ENCODE results near the gene RBAK. TPM values are rescaled to one million over a fixed set of nuclear protein-coding genes. Genes with fewer than 3 reads are reported as not detected.
"Not testable (repeated sequence)": the region's sequence is repeated elsewhere in the genome, so short reads cannot be mapped to it uniquely, and the experiment has no call there.

Gene RBAK
- total RNA-seq, 1 donor from 2014 or later = 16.4 TPM

DNA sequence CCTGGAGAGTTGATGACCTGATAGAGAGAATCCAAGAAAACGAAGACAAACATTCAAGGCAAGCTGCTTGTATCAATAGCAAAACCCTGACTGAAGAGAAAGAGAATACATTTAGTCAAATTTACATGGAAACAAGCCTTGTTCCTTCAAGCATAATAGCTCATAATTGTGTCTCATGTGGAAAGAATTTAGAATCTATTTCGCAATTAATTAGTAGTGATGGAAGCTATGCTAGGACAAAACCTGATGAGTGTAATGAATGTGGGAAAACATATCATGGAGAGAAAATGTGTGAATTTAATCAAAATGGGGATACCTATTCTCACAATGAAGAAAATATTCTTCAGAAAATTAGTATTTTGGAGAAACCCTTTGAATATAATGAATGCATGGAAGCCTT, 18.0 kb downstream of the RBAK start:
- TF ChIP-seq CTCF (IDR thresholded peaks at IDR 0.05; ENCODE audit: unreplicated experiment) = no peak
- H3K9me3 Mint-ChIP-seq (ENCODE audit: unreplicated experiment) = peaks cover 74% of the 10 kb centered on the region
- H3K4me3 Mint-ChIP-seq (ENCODE audit: unreplicated experiment) = peak overlapping the region; percentile 92
- H3K36me3 Mint-ChIP-seq (ENCODE audit: low read depth, unreplicated experiment) = peaks cover 97% of the 10 kb centered on the region
- H3K27ac Mint-ChIP-seq (ENCODE audit: unreplicated experiment) = no peak overlapping the region
- no peak for DNase-seq (ENCODE audit: low spot score)
- H3K27me3 Mint-ChIP-seq (ENCODE audit: unreplicated experiment) = peaks cover 10% of the 10 kb centered on the region
- H3K4me1 Mint-ChIP-seq (ENCODE audit: unreplicated experiment) = no peaks in the 10 kb centered on the region

DNA sequence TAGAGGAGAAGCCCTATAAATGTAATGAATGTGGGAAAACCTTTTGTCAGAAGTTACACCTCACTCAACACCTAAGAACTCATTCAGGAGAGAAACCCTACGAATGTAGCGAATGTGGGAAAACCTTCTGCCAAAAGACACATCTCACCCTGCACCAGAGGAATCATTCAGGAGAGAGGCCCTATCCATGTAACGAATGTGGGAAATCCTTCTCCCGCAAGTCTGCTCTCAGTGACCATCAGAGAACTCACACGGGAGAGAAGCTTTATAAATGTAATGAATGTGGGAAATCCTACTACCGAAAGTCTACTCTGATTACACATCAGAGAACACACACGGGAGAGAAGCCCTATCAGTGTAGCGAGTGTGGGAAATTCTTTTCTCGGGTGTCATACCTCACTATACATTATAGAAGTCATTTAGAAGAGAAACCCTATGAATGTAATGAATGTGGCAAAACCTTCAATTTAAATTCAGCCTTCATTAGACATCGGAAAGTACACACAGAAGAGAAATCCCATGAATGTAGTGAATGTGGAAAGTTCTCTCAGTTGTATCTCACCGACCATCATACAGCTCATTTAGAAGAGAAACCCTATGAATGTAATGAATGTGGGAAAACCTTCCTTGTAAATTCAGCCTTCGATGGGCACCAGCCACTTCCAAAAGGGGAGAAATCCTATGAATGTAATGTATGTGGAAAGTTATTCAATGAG, 18.9 kb downstream of the RBAK start:
- DNase-seq (ENCODE audit: low spot score) = no peak
- H3K4me3 Mint-ChIP-seq (ENCODE audit: unreplicated experiment) = peak overlapping the region; percentile 92
- peaks cover 97% of the 10 kb centered on the region for H3K36me3 Mint-ChIP-seq (ENCODE audit: low read depth, unreplicated experiment)
- H3K4me1 Mint-ChIP-seq (ENCODE audit: unreplicated experiment) = no peaks in the 10 kb centered on the region
- H3K27me3 Mint-ChIP-seq (ENCODE audit: unreplicated experiment) = peaks cover 11% of the 10 kb centered on the region
- no peak for TF ChIP-seq CTCF (IDR thresholded peaks at IDR 0.05; ENCODE audit: unreplicated experiment)
- peaks cover 73% of the 10 kb centered on the region for H3K9me3 Mint-ChIP-seq (ENCODE audit: unreplicated experiment)
- no peak overlapping the region for H3K27ac Mint-ChIP-seq (ENCODE audit: unreplicated experiment)

GRCh38 chr7:5065107-5065407, 19.4 kb downstream of the RBAK start:
- Mint-ChIP-seq H3K27me3 (ENCODE audit: unreplicated experiment) (peaks cover 11% of the 10 kb centered on the region), H3K27ac (ENCODE audit: unreplicated experiment) (no peak overlapping the region), H3K9me3 (ENCODE audit: unreplicated experiment) (peaks cover 73% of the 10 kb centered on the region), H3K4me3 (ENCODE audit: unreplicated experiment) (peak overlapping the region; percentile 92), H3K36me3 (ENCODE audit: low read depth, unreplicated experiment) (peaks cover 93% of the 10 kb centered on the region), H3K4me1 (ENCODE audit: unreplicated experiment) (no peaks in the 10 kb centered on the region)
- no peak for TF ChIP-seq CTCF (IDR thresholded peaks at IDR 0.05; ENCODE audit: unreplicated experiment)
- no peak for DNase-seq (ENCODE audit: low spot score)

DNA sequence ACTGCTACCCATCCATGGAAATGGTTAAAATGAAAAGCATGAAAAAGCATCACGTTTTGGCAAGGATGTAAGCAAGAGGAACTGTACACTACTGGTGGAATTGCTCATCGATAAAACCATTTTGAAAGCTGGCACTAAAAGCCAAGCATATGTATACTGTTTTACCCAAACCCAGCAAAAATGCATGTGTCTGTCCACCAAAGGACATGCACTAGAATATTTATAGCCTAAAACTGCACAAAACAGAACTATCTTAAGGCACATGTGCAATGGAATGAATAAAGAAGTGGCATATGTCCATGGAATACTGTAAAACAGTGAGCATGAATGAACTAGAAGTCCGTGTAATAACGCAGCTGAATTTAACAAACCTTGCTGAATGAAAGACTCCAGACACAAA, 22.9 kb downstream of the RBAK start:
- peaks cover 72% of the 10 kb centered on the region for H3K36me3 Mint-ChIP-seq (ENCODE audit: low read depth, unreplicated experiment)
- H3K27ac Mint-ChIP-seq (ENCODE audit: unreplicated experiment) = no peak overlapping the region
- H3K9me3 Mint-ChIP-seq (ENCODE audit: unreplicated experiment) = peaks cover 50% of the 10 kb centered on the region
- TF ChIP-seq CTCF (IDR thresholded peaks at IDR 0.05; ENCODE audit: unreplicated experiment) = no peak
- H3K4me1 Mint-ChIP-seq (ENCODE audit: unreplicated experiment) = no peaks in the 10 kb centered on the region
- peaks cover 15% of the 10 kb centered on the region for H3K27me3 Mint-ChIP-seq (ENCODE audit: unreplicated experiment)
- H3K4me3 Mint-ChIP-seq (ENCODE audit: unreplicated experiment) = peak overlapping the region; percentile 77
- DNase-seq (ENCODE audit: low spot score) = no peak

DNA sequence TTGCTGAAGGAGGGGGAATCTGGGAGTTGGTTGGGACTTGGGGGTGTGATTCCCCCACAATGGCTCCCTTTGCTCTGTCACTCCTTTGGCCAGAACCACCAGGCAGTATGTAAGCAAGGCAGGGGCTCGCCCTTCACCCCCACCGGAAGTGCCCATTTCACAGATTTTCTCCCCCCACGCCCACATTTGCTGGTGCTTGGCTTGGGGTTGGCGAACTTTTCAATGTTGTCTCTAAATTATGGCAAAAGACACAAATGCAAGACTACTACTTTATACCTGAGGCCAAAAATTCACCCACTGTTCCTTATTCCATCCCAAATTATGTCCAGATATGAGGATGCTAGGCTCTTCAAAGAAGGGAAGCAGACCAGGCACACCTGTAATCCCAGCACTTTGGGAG, 24.5 kb downstream of the RBAK start:
- peaks cover 33% of the 10 kb centered on the region for H3K9me3 Mint-ChIP-seq (ENCODE audit: unreplicated experiment)
- DNase-seq (ENCODE audit: low spot score) = no peak

GRCh38 chr7:5075187-5075586, 29.5 kb downstream of the RBAK start:
- H3K27me3 Mint-ChIP-seq (ENCODE audit: unreplicated experiment) = peaks cover 14% of the 10 kb centered on the region
- H3K4me1 Mint-ChIP-seq (ENCODE audit: unreplicated experiment); H3K9me3 Mint-ChIP-seq (ENCODE audit: unreplicated experiment); DNase-seq (ENCODE audit: low spot score); H3K4me3 Mint-ChIP-seq (ENCODE audit: unreplicated experiment); H3K27ac Mint-ChIP-seq (ENCODE audit: unreplicated experiment): not testable (repeated sequence)
- H3K36me3 Mint-ChIP-seq (ENCODE audit: low read depth, unreplicated experiment) = peaks cover 11% of the 10 kb centered on the region

More for the DNA sequence above, 24.5 kb downstream of the RBAK start:
- peaks cover 55% of the 10 kb centered on the region for H3K36me3 Mint-ChIP-seq (ENCODE audit: low read depth, unreplicated experiment)
- no peak for TF ChIP-seq CTCF (IDR thresholded peaks at IDR 0.05; ENCODE audit: unreplicated experiment)
- no peak overlapping the region for H3K27ac Mint-ChIP-seq (ENCODE audit: unreplicated experiment)
- no peaks in the 10 kb centered on the region for H3K4me1 Mint-ChIP-seq (ENCODE audit: unreplicated experiment)
- no peak overlapping the region for H3K4me3 Mint-ChIP-seq (ENCODE audit: unreplicated experiment)
- peaks cover 11% of the 10 kb centered on the region for H3K27me3 Mint-ChIP-seq (ENCODE audit: unreplicated experiment)

Data from endothelial cell (in vitro differentiated cells).